ENCODE measurements around the gene LOXL3.

DNA sequence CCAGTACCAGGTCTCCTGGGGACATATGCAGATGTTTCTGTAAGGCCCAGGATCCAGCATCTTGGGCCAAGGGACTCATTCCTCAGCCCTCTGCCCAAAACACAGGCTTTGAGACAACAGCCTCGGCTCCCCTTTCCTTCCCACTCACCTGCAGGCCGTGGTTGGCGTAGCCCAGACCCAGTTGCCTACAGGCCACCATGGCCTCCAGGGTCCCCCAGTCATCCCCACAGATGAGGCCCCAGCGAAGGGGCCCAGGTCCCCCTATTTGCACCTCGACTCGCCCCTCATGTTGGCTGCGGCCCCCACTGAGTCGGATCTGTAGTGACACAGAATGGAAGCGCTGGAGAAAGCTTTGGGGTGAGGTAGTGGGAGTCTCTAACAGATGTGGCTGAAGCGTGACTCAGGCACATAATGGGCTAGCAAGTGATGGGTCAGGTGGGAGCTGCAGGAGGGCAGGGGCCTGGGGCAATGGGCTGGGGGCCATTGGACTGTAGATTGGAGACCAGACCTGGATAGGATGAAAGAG, 18.2 kb downstream of the LOXL3 start:
- TF ChIP-seq, protein P1, sequence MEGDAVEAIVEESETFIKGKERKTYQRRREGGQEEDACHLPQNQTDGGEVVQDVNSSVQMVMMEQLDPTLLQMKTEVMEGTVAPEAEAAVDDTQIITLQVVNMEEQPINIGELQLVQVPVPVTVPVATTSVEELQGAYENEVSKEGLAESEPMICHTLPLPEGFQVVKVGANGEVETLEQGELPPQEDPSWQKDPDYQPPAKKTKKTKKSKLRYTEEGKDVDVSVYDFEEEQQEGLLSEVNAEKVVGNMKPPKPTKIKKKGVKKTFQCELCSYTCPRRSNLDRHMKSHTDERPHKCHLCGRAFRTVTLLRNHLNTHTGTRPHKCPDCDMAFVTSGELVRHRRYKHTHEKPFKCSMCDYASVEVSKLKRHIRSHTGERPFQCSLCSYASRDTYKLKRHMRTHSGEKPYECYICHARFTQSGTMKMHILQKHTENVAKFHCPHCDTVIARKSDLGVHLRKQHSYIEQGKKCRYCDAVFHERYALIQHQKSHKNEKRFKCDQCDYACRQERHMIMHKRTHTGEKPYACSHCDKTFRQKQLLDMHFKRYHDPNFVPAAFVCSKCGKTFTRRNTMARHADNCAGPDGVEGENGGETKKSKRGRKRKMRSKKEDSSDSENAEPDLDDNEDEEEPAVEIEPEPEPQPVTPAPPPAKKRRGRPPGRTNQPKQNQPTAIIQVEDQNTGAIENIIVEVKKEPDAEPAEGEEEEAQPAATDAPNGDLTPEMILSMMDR (IDR thresholded peaks at IDR 0.05; ENCODE audit: poor library complexity), result no peak
- no peak for TF ChIP-seq EZH2phosphoT487 (IDR thresholded peaks at IDR 0.05; ENCODE audit: low read depth, severe bottlenecking, unreplicated experiment)

Measured in hepatocyte (in vitro differentiated cells).